Body of pancreas (tissue), 4 donors: Measurements from ENCODE around the gene TMEM101. TPM values are rescaled to one million over a fixed set of nuclear protein-coding genes. Genes with fewer than 3 reads are reported as not detected.
A peak's percentile ranks its signal among the peaks of the same experiment; 100 is the strongest.
"Not testable (repeated sequence)": the region's sequence is repeated elsewhere in the genome, so short reads cannot be mapped to it uniquely, and the experiment has no call there.

Source experiments
- ATAC-seq: fragments of 150-250 bp; one replicate; pipeline ENCODE4 v1.9.1; 2016
- DNase-seq, 4 donors: peaks; one replicate each; pipeline ENCODE4 v3.0.0-alpha.2; 2019
- H3K27ac ChIP-seq, 4 donors: fragments of 200-600 bp; sonication (generic); 1 replicate in 3 of 4; 2 replicates in 1 of 4; pipeline versions ENCODE4 v1.5.1 to v1.6.1; 2016 to 2019; ENCODE audit warnings: mild to moderate bottlenecking in 1 of 4, mixed read lengths in 1 of 4, moderate library complexity in 1 of 4
- H3K27me3 ChIP-seq, 2 donors: fragments of 200-600 bp; sonication (generic); one replicate each; pipeline ENCODE4 v1.6.0; 2016; ENCODE audit warnings: mild to moderate bottlenecking in 1 of 2
- H3K36me3 ChIP-seq, 2 donors: fragments of 200-600 bp; sonication (generic); replicated peaks in 1 of 2; 2 replicates each; pipeline ENCODE4 v1.5.1; 2016; ENCODE audit warnings: low read depth in 2 of 2; ENCODE audit not compliant: insufficient read depth in 1 of 2
- H3K4me1 ChIP-seq: fragments of 200-600 bp; sonication (generic); one replicate; pipeline ENCODE4 v1.6.0; 2016
- H3K4me3 ChIP-seq, 2 donors: fragments of 200-600 bp; sonication (generic); 1 replicate in 1 of 2; 2 replicates in 1 of 2; pipeline ENCODE4 v1.5.1; 2016 to 2019
- H3K9me3 ChIP-seq, 3 donors: fragments of 200-600 bp; sonication (generic); 1 replicate in 2 of 3; 2 replicates in 1 of 3; pipeline ENCODE4 v1.5.1; 2016
- POLR2A ChIP-seq, 3 donors: fragments of 450-650 bp; IDR thresholded peaks; one replicate each; pipeline ENCODE4 v1.6.1; 2016; ENCODE audit warnings: antibody characterized with exemption in 3 of 3, mild to moderate bottlenecking in 2 of 3
- WGBS, 2 donors: methylation state at CpG; one replicate each; pipeline ENCODE4 v1.1.5; 2017; 5-methylcytosine and 5-hydroxymethylcytosine counted together
- intact Hi-C: fragments of 100-400 bp; cut with DNase I; formaldehyde crosslinking; loops from one replicate; pipeline ENCODE4 v1.15.1; 2023
- total RNA-seq, 2 donors: library from RNA; depleted of rRNA; stranded (reverse); fragments of >200 nt; gene quantifications; one replicate each; pipeline ENCODE4 v1.1.0, GENCODE V29; 2016
- TF ChIP-seq, protein P1 (sequence below), 7 experiments: fragments of 450-650 bp in 4 of 7; fragments of 200-600 bp in 3 of 7; sonication (generic) in 3 of 7; IDR thresholded peaks; one replicate each; pipeline ENCODE4 v1.5.1; 2016 to 2019; ENCODE audit warnings: antibody characterized with exemption in 7 of 7

Gene TMEM101
- total RNA-seq, 2 donors from 2014 or later: 22.6 to 26.7 TPM

DNA sequence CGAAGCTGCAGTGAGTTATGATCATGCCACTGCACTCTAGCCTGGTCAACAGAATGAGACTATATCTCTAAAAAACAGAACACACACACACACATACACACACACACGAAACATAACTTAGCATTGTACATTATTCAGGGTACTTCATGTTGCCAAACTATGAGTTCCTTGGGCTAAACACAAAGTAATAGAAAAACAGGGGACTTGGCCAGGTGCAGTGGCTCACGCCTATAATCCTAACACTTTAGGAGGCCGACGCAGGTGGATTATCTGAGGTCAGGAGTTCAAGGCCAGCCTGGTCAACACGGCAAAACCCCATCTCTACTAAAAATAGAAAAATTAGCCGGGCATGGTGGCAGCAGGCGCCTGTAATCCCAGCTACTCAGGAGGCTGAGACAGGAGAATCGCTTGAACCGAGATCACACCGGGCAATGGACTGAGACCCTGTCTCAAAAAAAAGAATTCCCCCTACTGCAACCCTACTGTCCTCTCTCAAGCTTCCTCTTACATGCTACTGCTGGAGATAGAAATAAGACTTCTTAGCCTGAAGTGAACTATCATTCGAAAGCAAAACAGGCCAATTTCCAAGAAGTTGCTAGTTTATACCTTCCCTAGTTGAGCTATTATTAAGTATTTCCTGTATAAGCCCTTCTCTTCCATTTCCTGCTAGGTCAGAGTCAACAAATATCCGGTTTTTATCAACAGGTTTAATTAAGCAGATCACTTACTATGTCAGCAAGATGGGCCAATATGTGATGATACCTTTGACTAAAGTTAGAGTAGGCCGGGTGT, 44.5 kb upstream of the TMEM101 start:
- Histone ChIP-seq H3K9me3 (no peaks in the 10 kb centered on the region), H3K4me1 (peaks cover 27% of the 10 kb centered on the region), H3K27ac (peak overlapping the region in 2 of 4 donors; percentile 14 to 34), H3K36me3 (peaks cover 0 to 3% of the 10 kb centered on the region in 2 donors), H3K27me3 (no peaks in the 10 kb centered on the region), H3K4me3 (no peak overlapping the region)
- peak; percentile 30 for ATAC-seq
- 42 to 47% methylated on average over 14 of the region's 14 CpGs for WGBS, 2 donors
- intact Hi-C loops: no loop called here
- DNase-seq: no peak
- TF ChIP-seq POLR2A (IDR thresholded peaks at IDR 0.05): no peak
- TF ChIP-seq, protein P1, sequence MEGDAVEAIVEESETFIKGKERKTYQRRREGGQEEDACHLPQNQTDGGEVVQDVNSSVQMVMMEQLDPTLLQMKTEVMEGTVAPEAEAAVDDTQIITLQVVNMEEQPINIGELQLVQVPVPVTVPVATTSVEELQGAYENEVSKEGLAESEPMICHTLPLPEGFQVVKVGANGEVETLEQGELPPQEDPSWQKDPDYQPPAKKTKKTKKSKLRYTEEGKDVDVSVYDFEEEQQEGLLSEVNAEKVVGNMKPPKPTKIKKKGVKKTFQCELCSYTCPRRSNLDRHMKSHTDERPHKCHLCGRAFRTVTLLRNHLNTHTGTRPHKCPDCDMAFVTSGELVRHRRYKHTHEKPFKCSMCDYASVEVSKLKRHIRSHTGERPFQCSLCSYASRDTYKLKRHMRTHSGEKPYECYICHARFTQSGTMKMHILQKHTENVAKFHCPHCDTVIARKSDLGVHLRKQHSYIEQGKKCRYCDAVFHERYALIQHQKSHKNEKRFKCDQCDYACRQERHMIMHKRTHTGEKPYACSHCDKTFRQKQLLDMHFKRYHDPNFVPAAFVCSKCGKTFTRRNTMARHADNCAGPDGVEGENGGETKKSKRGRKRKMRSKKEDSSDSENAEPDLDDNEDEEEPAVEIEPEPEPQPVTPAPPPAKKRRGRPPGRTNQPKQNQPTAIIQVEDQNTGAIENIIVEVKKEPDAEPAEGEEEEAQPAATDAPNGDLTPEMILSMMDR (IDR thresholded peaks at IDR 0.05): no peak

DNA sequence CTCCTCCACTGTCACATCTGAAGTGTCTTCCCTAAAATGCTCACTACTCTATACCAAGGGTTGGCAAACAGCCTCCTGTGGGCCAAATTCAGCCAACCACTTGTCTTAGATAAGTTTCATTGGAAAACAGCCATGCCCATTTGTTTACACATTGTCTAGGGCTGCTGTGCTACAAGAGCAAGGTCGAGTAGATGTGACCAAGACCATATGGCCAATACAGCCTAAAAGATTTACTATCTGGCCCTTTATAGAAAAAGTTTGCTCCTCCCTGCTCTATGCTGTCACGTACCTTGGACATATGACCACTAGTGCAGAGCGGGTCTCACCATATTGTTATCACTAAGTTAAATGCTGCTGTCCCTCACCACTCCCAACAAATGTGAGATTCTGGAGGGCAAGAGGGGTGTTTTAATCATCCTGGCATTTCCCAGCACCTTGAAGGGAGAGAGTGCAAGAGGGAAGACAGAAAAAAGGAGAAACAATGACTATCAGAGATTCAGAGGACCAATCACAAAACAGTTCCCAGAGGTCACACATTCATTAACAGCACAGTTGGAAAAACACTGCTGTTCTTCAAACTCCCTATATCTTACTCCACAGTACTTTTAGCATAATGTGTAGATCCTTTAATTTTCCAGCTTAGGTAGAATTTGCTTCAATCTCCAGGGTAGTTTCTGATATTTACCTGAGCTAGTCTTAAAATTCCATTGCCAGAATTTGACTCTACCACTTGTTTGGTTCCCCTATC, 38.5 kb upstream of the TMEM101 start:
- Histone ChIP-seq H3K27me3 (no peaks in the 10 kb centered on the region), H3K4me3 (no peak overlapping the region), H3K27ac (peak overlapping the region; percentile 8 to 67 (median 37)), H3K4me1 (peaks cover 26% of the 10 kb centered on the region), H3K9me3 (no peaks in the 10 kb centered on the region), H3K36me3 (peaks cover 0 to 9% of the 10 kb centered on the region in 2 donors)
- WGBS, 2 donors: 26 to 33% methylated on average over 3 of the region's 3 CpGs
- DNase-seq: peak; percentile 45 to 76 (median 64)
- TF ChIP-seq POLR2A (IDR thresholded peaks at IDR 0.05): no peak
- TF ChIP-seq, protein P1 (IDR thresholded peaks at IDR 0.05): peak in 2 of 7 experiments; percentile 9 to 14
- ATAC-seq: peak; percentile 80
- intact Hi-C loops: no loop called here

DNA sequence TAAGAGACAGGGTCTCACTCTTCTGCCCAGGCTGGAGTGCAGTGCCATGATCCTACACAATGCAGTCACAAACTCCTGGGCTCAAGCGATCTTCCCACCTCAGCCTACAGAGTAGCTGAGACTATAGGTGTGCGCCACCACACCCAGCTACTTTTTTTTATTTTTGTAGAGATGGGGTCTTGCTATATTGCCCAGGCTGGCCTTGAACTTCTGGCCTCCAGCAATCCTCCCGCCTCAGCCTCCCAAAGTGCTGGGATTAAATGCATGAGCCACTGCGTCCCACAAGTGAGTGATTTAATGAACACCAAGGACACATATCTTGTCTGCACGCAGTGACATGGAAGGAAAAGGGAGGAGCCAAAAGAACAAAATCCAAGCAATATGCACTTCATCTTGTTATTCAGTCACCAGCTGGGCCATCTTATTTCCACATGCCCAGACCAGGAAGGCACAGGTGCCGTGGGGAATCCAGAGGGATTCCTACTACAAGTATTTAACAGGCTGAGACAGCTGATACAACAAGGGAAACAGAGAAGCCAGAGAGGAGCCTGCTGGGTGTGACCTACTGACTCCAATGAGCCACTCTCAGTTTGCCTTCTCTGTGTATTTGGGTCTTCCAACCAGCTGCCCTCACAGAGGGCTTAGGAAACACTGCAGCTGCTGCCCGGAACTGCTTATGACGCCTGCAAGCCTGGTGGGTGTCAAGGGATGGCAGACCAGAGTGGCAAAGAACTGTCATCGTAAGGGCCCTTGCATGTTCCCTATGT, 34.7 kb upstream of the TMEM101 start:
- H3K27me3 ChIP-seq: no peaks in the 10 kb centered on the region
- ATAC-seq (no peak), DNase-seq (no peak)
- 94 to 95% methylated on average over 9 of the region's 9 CpGs for WGBS, 2 donors
- TF ChIP-seq POLR2A (IDR thresholded peaks at IDR 0.05): no peak
- TF ChIP-seq, protein P1 (IDR thresholded peaks at IDR 0.05): no peak
- H3K36me3 ChIP-seq: peaks cover 0 to 9% of the 10 kb centered on the region in 2 donors
- no peaks in the 10 kb centered on the region for H3K9me3 ChIP-seq
- peaks cover 17% of the 10 kb centered on the region for H3K4me1 ChIP-seq
- intact Hi-C loops: no loop called here
- H3K4me3 ChIP-seq: no peak overlapping the region
- no peak overlapping the region for H3K27ac ChIP-seq

DNA sequence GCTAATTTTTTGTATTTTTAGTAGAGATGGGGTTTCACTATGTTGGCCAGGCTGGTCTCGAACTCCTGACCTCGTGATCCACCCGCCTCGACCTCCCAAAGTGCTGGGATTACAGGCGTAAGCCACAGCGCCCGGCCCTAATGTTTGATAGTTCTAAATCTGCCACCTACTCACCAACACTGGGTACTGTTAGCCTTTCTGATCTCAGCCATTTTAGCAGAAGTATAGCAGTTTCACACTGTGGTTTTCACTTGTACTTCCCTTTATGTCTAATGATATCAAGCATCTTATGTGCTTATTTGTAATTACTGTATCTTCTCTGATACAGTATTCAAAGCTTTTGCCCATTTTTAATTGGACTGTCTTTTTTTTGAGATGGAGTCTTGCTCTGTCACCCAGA, 32.1 kb upstream of the TMEM101 start:
- H3K27ac ChIP-seq, H3K36me3 ChIP-seq, intact Hi-C loops, DNase-seq, H3K9me3 ChIP-seq, H3K4me1 ChIP-seq, ATAC-seq, H3K27me3 ChIP-seq, H3K4me3 ChIP-seq: not testable (repeated sequence)
- 97 to 99% methylated on average over 7 of the region's 7 CpGs for WGBS, 2 donors

DNA sequence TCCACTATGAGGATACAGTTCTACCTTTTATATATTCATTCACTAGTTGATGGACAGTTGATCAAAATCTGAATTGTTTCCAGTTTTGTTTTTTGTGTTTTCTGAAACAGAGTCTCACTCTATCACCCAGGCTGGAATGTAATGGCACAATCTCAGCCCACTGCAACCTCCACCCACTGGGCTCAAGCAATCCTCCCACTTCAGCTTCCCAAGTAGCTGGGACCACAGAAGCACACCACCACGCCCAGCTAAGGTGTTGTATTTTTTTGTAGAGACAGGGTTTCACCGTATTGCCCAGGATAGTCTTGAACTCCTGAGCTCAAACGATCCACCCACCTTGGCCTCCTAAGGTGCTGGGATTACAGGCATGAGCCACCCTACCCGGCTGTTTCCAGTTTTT, 30.7 kb upstream of the TMEM101 start:
- DNase-seq: no peak
- Histone ChIP-seq H3K27me3 (no peaks in the 10 kb centered on the region), H3K36me3 (peaks cover 0 to 4% of the 10 kb centered on the region in 2 donors), H3K4me1 (peaks cover 15% of the 10 kb centered on the region), H3K9me3 (no peaks in the 10 kb centered on the region), H3K4me3 (no peak overlapping the region), H3K27ac (no peak overlapping the region)
- no peak for ATAC-seq
- intact Hi-C loops: no loop called here
- WGBS, 2 donors: 95 to 98% methylated on average over 4 of the region's 4 CpGs
- TF ChIP-seq, protein P1 (IDR thresholded peaks at IDR 0.05): no peak
- no peak for TF ChIP-seq POLR2A (IDR thresholded peaks at IDR 0.05)
